ENCODE data around the gene BIK. TPM values are rescaled to one million over a fixed set of nuclear protein-coding genes. Genes with fewer than 3 reads are reported as not detected.

The BIK gene
- total RNA-seq, 4 donors from 2014 or later: 7.4 to 16.5 (median 15.6) TPM; not detected in 1

DNA sequence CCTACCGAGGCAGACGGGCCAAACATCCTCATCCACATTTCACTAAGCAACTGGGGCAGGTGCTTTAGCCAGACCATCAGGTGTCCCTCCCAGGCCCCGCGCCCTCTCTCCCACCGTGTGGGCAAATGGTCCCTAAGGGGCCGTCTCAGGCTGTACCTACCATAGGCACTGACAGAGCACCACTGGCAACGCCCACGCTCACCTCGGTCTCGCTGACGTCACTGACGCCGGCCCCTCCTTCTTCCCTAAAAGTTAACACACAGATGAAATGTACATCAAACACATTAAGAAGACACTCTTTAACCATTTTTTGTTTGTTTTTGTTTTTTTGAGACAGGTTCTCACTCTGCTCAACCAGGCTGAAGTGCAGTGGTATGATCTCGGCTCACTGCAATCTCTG is 30.8 kb upstream of the BIK start:
- peaks cover 0 to 12% (median 0%) of the 10 kb centered on the region in 4 donors for H3K4me1 ChIP-seq
- H3K36me3 ChIP-seq: no peaks in the 10 kb centered on the region
- DNase-seq: no peak
- H3K27me3 ChIP-seq: no peaks in the 10 kb centered on the region
- no peak overlapping the region for H3K27ac ChIP-seq
- H3K4me3 ChIP-seq: no peak overlapping the region
- TF ChIP-seq, protein P1, sequence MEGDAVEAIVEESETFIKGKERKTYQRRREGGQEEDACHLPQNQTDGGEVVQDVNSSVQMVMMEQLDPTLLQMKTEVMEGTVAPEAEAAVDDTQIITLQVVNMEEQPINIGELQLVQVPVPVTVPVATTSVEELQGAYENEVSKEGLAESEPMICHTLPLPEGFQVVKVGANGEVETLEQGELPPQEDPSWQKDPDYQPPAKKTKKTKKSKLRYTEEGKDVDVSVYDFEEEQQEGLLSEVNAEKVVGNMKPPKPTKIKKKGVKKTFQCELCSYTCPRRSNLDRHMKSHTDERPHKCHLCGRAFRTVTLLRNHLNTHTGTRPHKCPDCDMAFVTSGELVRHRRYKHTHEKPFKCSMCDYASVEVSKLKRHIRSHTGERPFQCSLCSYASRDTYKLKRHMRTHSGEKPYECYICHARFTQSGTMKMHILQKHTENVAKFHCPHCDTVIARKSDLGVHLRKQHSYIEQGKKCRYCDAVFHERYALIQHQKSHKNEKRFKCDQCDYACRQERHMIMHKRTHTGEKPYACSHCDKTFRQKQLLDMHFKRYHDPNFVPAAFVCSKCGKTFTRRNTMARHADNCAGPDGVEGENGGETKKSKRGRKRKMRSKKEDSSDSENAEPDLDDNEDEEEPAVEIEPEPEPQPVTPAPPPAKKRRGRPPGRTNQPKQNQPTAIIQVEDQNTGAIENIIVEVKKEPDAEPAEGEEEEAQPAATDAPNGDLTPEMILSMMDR (IDR thresholded peaks at IDR 0.05): no peak
- no peak for TF ChIP-seq POLR2A (IDR thresholded peaks at IDR 0.05)
- H3K9me3 ChIP-seq: no peaks in the 10 kb centered on the region

DNA sequence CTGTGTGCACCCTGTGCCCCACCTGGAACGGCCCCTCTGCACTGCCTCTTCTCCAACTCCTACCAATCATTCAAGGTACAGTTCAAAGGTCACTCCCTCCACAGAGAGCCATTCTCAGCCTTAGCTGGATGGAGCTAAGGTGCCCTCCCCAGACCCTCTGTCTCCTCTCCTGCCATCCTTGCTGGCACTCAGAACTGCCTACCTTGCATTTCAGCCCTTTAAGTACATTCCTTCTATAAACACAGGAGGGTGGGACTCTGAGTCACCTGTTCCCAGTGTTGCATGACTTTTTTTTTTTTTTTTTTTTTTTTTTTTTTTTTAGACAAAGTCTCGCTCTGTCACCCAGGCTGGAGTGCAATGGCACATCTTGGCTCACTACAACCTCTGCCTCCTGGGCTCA is 29.9 kb upstream of the BIK start:
- peak in 1 of 3 donors; percentile 64 for DNase-seq
- H3K4me1 ChIP-seq: peaks cover 0 to 12% (median 0%) of the 10 kb centered on the region in 4 donors
- no peaks in the 10 kb centered on the region for H3K27me3 ChIP-seq
- TF ChIP-seq, protein P1 (IDR thresholded peaks at IDR 0.05): no peak
- no peak for TF ChIP-seq POLR2A (IDR thresholded peaks at IDR 0.05)
- no peak overlapping the region for H3K4me3 ChIP-seq
- peak overlapping the region in 1 of 4 donors; percentile 64 for H3K27ac ChIP-seq
- no peaks in the 10 kb centered on the region for H3K9me3 ChIP-seq
- H3K36me3 ChIP-seq: no peaks in the 10 kb centered on the region

DNA sequence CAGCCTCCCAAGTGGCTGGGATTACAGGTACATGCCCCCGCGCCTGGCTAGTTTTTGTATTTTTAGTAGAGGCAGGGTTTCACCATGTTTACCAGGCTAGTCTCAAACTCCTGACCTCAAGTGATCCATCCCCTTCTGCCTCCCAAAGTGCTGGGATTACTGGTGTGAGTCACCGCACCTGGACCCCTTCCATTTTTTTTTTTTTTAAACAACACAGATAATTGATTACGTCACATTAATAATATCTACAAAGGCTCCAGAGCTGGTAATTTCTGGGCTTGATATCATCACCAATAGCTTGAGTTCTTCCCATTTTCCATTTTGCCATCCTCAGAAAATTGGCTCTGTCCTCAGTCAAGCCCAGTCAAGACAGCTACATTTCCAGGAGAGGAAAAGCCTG is 28.6 kb upstream of the BIK start:
- H3K27ac ChIP-seq: no peak overlapping the region
- H3K36me3 ChIP-seq: no peaks in the 10 kb centered on the region
- H3K9me3 ChIP-seq: no peaks in the 10 kb centered on the region
- no peak overlapping the region for H3K4me3 ChIP-seq
- no peak for DNase-seq
- TF ChIP-seq, protein P1 (IDR thresholded peaks at IDR 0.05): no peak
- TF ChIP-seq POLR2A (IDR thresholded peaks at IDR 0.05): no peak
- peaks cover 0 to 12% (median 0%) of the 10 kb centered on the region in 4 donors for H3K4me1 ChIP-seq
- H3K27me3 ChIP-seq: no peaks in the 10 kb centered on the region

DNA sequence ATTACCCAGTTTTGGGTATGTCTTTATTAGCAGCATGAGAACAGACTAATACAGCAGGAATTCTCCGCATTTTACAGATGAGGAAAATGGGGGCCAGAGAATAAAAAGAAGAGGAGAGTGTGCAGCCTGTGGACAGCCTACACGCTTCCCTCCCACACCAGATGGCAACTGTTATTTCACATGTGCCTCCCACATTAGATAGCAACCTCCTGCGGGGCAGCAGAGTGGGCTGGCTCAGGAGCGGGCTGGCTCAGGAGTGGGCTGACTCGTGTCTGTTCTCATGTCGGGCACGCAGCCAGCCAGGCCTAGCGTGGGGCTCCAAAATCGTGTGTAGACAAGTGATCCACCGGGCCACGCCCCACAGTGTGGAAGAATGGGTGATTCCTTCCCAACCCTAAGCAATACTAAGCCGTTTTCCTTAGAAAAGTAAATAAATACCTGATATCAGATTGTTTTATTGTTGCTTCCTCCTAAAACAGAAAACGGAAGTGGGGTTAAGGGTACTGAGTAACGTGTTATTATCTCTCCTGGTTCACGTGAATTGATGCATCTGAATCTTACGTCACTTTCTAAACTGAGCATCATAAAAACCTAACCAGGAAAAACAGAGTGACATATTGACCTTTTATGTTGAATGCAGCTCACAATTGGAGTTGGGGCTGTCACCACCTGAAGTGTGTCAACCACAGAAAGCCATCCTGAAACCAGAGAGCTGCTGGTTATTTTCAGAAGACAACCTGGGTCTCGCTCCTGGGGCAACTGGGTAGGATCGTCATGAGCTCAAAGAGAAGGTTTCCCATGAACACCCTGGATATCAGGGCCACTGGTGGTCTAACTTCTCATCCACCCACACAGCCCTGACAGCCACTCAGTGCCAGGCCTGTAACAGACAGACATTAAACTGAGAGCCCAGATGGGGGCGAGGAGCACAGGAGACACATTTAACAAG is 24.6 kb upstream of the BIK start:
- H3K9me3 ChIP-seq: no peaks in the 10 kb centered on the region
- H3K27ac ChIP-seq: peak overlapping the region in 3 of 4 donors; percentile 17 to 40 (median 31)
- H3K4me3 ChIP-seq: no peak overlapping the region
- no peaks in the 10 kb centered on the region for H3K36me3 ChIP-seq
- H3K27me3 ChIP-seq: no peaks in the 10 kb centered on the region
- peaks cover 0 to 6% (median 0%) of the 10 kb centered on the region in 4 donors for H3K4me1 ChIP-seq
- TF ChIP-seq POLR2A (IDR thresholded peaks at IDR 0.05): peak in 1 of 2 donors; percentile 12
- TF ChIP-seq, protein P1 (IDR thresholded peaks at IDR 0.05): no peak
- no peak for DNase-seq

DNA sequence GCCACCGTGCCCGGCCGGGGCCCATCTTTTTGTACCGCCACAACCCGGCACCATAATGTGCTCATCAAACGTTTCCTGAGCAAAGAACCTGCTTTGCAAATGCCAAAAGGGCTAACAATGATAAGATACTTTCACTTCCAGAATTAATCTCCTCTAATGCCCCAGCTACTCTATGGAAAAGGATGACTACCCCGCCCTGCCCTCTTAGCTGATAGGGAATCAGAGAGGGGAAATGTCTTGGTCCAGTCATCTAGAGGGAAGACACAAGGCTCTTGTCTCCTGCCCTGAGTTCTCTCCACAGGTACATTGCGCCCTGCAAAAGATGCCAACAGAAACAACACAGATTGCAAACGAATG is 21.9 kb upstream of the BIK start:
- Histone ChIP-seq H3K27ac (peak overlapping the region; percentile 33 to 88 (median 76)), H3K9me3 (no peaks in the 10 kb centered on the region), H3K4me3 (peak overlapping the region; percentile 69 to 90 (median 77)), H3K36me3 (no peaks in the 10 kb centered on the region), H3K27me3 (no peaks in the 10 kb centered on the region), H3K4me1 (peaks cover 0 to 6% (median 0%) of the 10 kb centered on the region in 4 donors)
- TF ChIP-seq, protein P1 (IDR thresholded peaks at IDR 0.05): no peak
- TF ChIP-seq POLR2A (IDR thresholded peaks at IDR 0.05): no peak
- no peak for DNase-seq
